HG03135 (cell line): ENCODE measurements around the gene FOXN1.

ENCODE experiments used
- ATAC-seq: cut with Tn5 transposase; IDR thresholded peaks from one replicate; pipeline ENCODE4 v1.9.1; 2021; ENCODE audit warnings: mild to moderate bottlenecking, moderate library complexity; ENCODE audit not compliant: unreplicated experiment

Gene FOXN1

GRCh38 chr17:28544402-28545140 lies 38.4 kb downstream of the FOXN1 start:
- ATAC-seq: no peak

- ATAC-seq: no peak
These were observed 39.0 kb downstream of the FOXN1 start for GRCh38 chr17:28545141-28545503.

- ATAC-seq: no peak
These were observed 39.8 kb downstream of the FOXN1 start for GRCh38 chr17:28545787-28546415.

- ATAC-seq: no peak
These were observed 41.0 kb downstream of the FOXN1 start for GRCh38 chr17:28547096-28547622.

DNA sequence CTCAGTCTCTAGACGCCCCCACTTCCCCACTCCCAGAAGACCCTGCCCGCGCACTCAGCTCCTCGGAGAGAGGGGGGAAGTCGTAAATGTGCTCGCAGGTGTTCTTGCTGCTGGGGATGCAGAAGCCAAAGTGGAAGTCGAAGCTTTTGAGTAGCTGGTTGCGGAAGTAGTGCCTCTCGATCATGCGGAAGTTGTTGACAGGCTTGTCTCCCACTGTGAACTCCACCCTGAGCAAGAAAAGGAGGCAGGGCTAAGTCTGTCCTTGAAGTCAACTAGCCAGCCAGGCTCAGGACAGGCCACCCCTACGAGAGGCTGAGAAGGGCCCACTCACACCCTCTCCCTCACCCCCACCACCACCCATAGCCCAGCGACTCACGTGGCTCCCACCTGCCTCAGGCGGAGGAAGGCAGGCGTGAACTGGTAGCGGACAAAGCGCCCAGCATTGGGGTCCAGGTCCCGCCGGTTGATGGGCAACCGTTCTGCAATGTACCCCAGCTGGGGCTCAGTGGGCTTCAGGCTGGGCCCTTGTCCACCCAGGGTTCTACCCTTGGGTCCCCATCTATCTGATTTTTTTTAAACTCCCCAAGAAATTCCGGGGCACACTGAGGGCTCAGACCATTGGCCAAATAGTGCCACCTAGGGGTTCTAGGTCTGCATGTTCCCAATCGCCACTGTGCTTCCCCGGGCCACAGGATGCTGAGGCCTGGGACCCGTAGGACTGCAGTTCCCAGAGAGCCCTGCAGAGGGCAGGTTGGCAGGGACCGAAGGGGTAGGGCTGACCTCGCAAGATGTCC lies 41.7 kb downstream of the FOXN1 start:
- ATAC-seq: no peak

GRCh38 chr17:28548417-28549130 lies 42.4 kb downstream of the FOXN1 start:
- no peak for ATAC-seq

DNA sequence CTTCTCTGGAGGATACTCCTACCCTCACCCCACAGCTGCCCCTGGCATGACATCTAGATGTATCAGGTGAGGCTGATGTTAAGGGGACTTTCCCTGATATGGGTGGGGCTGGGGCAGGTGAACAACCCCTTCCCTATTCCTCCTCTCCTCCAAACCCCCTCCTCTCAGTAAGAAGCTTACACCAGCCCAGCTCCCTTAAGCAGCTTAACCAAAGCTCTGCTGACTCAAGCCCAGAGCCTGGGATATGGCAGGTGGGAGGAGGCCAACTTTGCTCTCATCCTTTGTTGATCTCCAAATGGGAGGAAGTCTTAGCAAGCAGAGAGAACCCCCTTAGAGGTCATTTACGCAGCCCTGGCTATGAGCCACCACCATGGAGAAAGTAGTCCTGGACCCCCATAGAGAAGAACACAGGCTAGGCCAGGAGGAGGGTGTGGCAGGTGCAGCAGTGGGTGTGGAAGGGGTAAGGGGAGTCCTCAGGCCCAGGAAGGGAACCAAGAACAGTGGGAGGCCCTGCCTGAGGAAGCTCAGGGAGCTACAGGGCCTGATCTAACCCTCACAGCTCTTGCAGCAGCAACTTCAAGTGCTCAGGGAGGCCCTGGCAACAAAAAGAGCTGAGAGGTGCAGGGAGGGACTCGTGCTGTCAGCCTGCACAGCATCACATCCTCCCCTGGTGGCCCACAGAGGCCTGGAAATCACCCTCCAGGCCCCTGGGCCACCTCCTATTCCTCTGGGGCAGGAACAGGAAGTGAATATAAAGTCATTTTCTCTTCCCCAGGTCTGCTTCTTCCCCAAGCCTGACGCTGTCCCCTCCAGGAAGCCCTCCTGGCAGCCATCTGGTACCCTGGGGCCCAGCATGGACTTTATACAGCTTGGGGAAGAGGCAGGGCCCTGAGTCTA lies 43.3 kb downstream of the FOXN1 start:
- ATAC-seq: peak; percentile 43

DNA sequence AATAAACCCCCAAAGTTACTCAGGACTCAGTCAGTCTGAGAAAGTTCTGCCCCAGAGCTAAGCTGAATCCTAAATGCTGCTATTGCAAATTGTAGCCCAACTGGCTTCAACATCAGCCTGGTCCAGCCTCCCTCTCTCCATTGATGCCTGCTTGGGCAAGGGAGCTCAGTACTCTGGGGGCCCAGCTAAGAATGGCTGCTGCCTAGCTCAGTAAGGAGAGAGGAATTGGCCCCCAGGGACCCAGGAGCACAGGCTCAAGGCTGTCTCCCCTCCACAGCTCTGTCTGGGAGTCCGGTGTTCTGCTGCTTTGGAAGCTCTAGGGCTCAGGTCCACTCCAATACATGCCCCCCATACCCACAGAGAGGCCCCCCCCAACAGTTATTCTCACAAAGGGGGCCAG lies 44.7 kb downstream of the FOXN1 start:
- no peak for ATAC-seq

DNA sequence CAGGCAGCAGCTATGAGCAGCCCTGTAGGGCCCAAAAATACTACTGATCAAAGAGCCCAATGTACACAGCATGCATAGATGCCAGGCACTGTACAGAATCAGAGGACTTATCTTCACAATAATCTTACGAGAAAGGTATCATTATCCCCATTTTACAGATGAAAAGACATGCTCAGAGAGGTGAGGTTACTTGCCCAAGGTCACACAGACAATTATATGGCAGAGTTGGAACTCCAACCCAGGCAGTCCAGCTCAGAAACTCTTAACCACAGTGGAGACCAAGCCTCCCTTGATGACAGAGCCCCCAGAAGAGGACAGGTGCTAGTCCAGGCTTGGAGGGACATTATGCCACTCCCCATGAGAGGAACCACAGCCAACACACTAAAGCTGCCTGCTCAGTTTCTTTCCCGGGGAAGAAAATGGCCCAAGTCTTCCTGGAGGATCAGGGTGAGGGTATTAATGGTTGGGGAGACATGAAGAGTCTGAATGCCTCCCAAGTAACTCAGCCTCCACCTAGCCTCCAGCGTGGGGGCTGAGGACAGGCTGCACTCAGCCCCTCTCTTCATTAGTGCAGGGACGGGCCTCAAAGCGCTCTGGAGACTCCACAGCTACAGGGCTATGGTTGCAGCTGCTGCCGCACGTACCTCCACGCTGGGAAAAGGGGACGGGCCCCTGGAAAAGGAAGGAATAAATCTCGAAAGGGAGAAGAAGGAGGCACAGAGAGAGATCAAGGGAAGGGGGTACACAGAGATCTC lies 45.5 kb downstream of the FOXN1 start:
- ATAC-seq: no peak

- ATAC-seq: peak; percentile 65
These were observed 46.2 kb downstream of the FOXN1 start, which contains the start of gene UNC119 for GRCh38 chr17:28552176-28552999. UNC119 (minus strand) TSS chr17:28552624; CDS start chr17:28552557, 67 bp downstream.

DNA sequence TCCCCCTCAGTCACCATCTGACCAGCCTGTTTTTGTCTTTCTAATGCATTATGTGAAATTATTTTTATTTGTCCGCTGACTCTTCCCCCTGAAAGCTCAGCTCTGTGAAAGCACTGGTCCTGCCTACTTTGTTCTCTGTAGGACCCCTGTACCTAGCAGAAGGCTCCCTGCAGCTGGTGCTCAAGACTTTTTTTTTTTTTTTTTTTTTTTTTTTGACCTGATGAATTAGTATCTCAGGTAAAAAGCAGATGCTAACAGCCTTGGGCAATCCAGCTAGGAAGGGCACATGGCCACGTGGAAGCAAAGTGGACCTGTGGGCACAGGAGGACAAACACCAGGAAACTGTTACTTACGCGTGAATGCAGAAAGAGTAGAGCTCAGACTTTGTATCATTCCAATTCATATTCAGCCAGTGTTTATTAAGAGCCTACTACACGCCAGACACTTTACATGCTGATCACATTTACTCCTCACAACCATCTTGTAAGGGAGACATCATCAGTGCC lies 46.9 kb downstream of the FOXN1 start:
- ATAC-seq: no peak

- no peak for ATAC-seq
These were observed 48.4 kb downstream of the FOXN1 start for GRCh38 chr17:28554565-28554964.

GRCh38 chr17:28555022-28555421 lies 48.9 kb downstream of the FOXN1 start:
- no peak for ATAC-seq

DNA sequence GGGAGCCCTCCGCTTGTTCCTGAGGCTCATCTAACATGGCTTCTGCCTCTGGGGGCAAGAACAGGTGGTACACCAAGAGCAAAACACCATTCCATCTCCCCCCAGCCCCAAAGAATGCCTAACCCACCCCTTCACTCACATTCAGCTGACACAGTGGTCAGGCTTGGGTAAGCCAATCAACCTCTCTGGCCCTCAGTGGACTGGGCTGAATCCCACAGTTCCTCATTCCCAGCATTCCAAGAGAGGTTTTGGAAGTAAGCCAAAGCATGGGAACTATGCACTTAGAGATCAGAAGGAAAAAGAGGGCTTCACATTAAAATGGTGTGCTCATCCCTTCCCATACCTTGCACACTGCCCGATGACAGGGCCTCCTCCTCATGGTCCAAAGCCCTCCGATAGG lies 57.3 kb downstream of the FOXN1 start:
- no peak for ATAC-seq

- no peak for ATAC-seq
These were observed 61.5 kb downstream of the FOXN1 start for GRCh38 chr17:28567604-28568003.

- ATAC-seq: no peak
These were observed 63.3 kb downstream of the FOXN1 start for GRCh38 chr17:28569446-28569845.

DNA sequence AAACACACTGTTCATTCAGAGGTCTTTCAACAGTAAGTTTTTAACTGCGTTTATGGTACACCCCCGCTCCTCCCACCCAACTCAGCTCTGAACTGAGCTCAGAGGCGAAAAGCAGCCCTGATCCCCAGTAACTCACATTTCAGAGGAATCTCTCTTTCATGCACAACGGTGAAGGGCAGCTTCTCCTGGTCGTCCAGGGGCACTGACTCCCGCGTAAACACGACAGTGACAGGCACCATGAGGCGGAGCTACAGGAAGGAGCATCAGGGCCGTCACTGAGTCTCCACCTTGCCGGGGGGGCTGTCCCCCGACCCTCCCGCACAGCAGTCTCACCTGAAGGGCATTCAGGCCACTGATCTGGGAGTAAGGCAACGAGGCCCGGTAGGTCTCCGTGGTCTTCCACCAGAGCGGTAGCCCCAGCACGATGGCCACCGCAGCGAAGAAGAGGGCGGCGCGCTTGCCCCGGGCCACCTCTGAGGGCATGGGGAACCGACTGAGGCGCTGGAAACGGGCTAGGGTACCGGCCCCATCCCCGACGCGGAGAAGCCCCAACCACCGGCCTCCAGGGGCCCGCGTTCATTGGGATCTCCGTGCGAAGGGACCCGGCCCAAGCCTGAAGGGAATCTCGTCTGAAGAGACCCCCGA lies 64.7 kb downstream of the FOXN1 start:
- peak; percentile 21 for ATAC-seq
